SK-N-MC (cell line): ENCODE data around the gene EPHA4.

Source experiments
- EZH2 ChIP-seq: fragments of 200-600 bp; sonication (generic); IDR thresholded peaks from one replicate; pipeline ENCODE4 v1.6.1; 2017; ENCODE audit warnings: antibody characterized with exemption
- FOXP2 ChIP-seq: optimal IDR thresholded peaks from 2 replicates; pipeline ENCODE3; 2011; ENCODE audit warnings: mild to moderate bottlenecking, moderate library complexity; ENCODE audit not compliant: insufficient read depth; ENCODE audit errors: extremely low read length, control extremely low read depth
- POLR2AphosphoS5 ChIP-seq: IDR thresholded peaks from 2 replicates; pipeline ENCODE4 v1.6.1; 2012; ENCODE audit warnings: mild to moderate bottlenecking, low read depth, low read length, borderline replicate concordance

DNA sequence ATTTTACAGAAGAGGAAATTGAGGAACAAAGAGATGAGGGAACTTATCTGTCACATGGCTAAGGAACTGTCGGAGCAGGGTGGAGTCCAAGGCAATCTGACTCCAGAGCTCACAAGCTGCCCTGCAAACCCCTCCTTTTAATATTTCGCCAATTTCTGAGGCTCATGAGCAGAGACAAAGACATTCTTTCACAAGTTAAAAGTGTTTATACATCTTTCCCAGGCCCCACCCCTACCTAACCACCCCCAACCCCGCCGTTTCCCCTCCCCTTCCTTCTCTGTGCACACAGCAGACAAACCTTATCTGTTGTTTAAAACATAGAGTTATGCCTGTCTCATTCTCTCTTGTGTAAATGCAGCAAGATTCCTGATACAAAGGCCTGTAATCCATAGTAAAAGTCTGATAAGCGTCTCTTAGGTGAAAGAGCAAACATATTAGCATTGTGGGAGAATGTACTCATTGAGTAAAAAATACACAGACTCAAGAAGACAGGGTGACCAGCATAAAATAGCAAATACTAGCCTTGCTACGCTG lies 44.3 kb downstream of the EPHA4 start:
- no peak for TF ChIP-seq EZH2
- no peak for TF ChIP-seq POLR2AphosphoS5
- no peak for TF ChIP-seq FOXP2
